ENCODE data around the gene EVC2. TPM values are rescaled to one million over a fixed set of nuclear protein-coding genes. Genes with fewer than 3 reads are reported as not detected.

Gene EVC2
- total and polyA plus RNA-seq, 2 donors (not counting 1 experiment from before 2014, with no cell fraction given), result 1.1 TPM; not detected in 1

GRCh38 chr4:5629542-5629941, 78.8 kb downstream of the EVC2 start:
- CTCF ChIA-PET, result interaction anchor here (0.5 kb wide), 1 partner anchor 8 kb away, joined by 3 read pairs; no protein-coding TSS in a partner anchor
- Histone ChIP-seq H2AFZ (ENCODE audit: insufficient read depth, low read depth, low read length, poor library complexity, severe bottlenecking) (no peak overlapping the region), H3K27me3 (replicated peaks in 1 of 4; ENCODE audit: control extremely low read depth in 1 of 4, control insufficient read depth in 3 of 4, insufficient read depth in 4 of 4, low read length in 3 of 4) (no peaks in the 10 kb centered on the region), H3K9ac (ENCODE audit: low read length) (no peak overlapping the region), H4K20me1 (ENCODE audit: control insufficient read depth, insufficient read depth, low read length, poor library complexity, severe bottlenecking) (no peaks in the 10 kb centered on the region), H3K4me2 (replicated peaks; ENCODE audit: low read depth, low read length, poor library complexity, severe bottlenecking) (no peak overlapping the region), H3K4me3 (ENCODE audit: control extremely low read depth in 1 of 5, extremely low read depth in 1 of 5, insufficient read depth in 1 of 5, low read depth in 2 of 5, low read length in 4 of 5) (no peak overlapping the region), H3K4me1 (ENCODE audit: control insufficient read depth in 2 of 2, insufficient read depth in 2 of 2, low read length in 2 of 2) (no peaks in the 10 kb centered on the region), H3K79me2 (ENCODE audit: control insufficient read depth, insufficient read depth, low read length) (no peaks in the 10 kb centered on the region), H3K36me3 (replicated peaks in 1 of 2; ENCODE audit: control extremely low read depth in 1 of 2, control insufficient read depth in 1 of 2, extremely low read depth in 1 of 2, insufficient read depth in 2 of 2, low read length in 1 of 2) (no peaks in the 10 kb centered on the region), H3K9me3 (ENCODE audit: control extremely low read depth in 1 of 3, control insufficient read depth in 2 of 3, insufficient read depth in 1 of 3, low read length in 2 of 3) (peaks cover 0 to 5% (median 0%) of the 10 kb centered on the region in 3 donors), H3K27ac (ENCODE audit: low read length in 2 of 2) (no peak overlapping the region)
- 78% methylated on average over 2 of the region's 4 CpGs for WGBS (ENCODE audit: insufficient coverage)
- no peak overlapping the region for H3K27ac Mint-ChIP-seq
- TF ChIP-seq EZH2 (IDR thresholded peaks at IDR 0.05; ENCODE audit: borderline replicate concordance, insufficient read depth, low read depth, low read length, poor library complexity, severe bottlenecking) (no peak), CTCF (IDR thresholded peaks at IDR 0.05) (no peak)
- intact Hi-C loops (cut with micrococcal nuclease), result no loop called here
- H3K4me3 Mint-ChIP-seq, result no peak overlapping the region
- DNase-seq (no peak), ATAC-seq (ENCODE audit: low read depth) (no peak)
- H3K27me3 Mint-ChIP-seq, result no peaks in the 10 kb centered on the region
- no peaks in the 10 kb centered on the region for H3K4me1 Mint-ChIP-seq
- H3K9me3 Mint-ChIP-seq (ENCODE audit: insufficient read depth), result no peaks in the 10 kb centered on the region
- POLR2A ChIA-PET, result no interaction called here

GRCh38 chr4:5626913-5627312, 81.4 kb downstream of the EVC2 start:
- WGBS (ENCODE audit: insufficient coverage), result no CpG with 5 or more reads among the region's 2 CpGs
- no peak overlapping the region for H2AFZ ChIP-seq (ENCODE audit: insufficient read depth, low read depth, low read length, poor library complexity, severe bottlenecking)

More at GRCh38 chr4:5626913-5627312, 81.4 kb downstream of the EVC2 start:
- no peaks in the 10 kb centered on the region for H3K36me3 ChIP-seq (replicated peaks in 1 of 2; ENCODE audit: control extremely low read depth in 1 of 2, control insufficient read depth in 1 of 2, extremely low read depth in 1 of 2, insufficient read depth in 2 of 2, low read length in 1 of 2)
- ChIA-PET CTCF (no interaction called here), POLR2A (no interaction called here)
- peaks cover 0 to 5% (median 0%) of the 10 kb centered on the region in 3 donors for H3K9me3 ChIP-seq (ENCODE audit: control extremely low read depth in 1 of 3, control insufficient read depth in 2 of 3, insufficient read depth in 1 of 3, low read length in 2 of 3)
- H4K20me1 ChIP-seq (ENCODE audit: control insufficient read depth, insufficient read depth, low read length, poor library complexity, severe bottlenecking), result no peaks in the 10 kb centered on the region
- Mint-ChIP-seq H3K4me3 (no peak overlapping the region), H3K9me3 (ENCODE audit: insufficient read depth) (no peaks in the 10 kb centered on the region), H3K4me1 (no peaks in the 10 kb centered on the region), H3K27ac (no peak overlapping the region), H3K27me3 (no peaks in the 10 kb centered on the region)
- H3K4me2 ChIP-seq (replicated peaks; ENCODE audit: low read depth, low read length, poor library complexity, severe bottlenecking), result no peak overlapping the region
- DNase-seq, result no peak
- no peak for TF ChIP-seq CTCF (IDR thresholded peaks at IDR 0.05)
- TF ChIP-seq EZH2 (IDR thresholded peaks at IDR 0.05; ENCODE audit: borderline replicate concordance, insufficient read depth, low read depth, low read length, poor library complexity, severe bottlenecking), result no peak
- no peak overlapping the region for H3K27ac ChIP-seq (ENCODE audit: low read length in 2 of 2)
- intact Hi-C loops (cut with micrococcal nuclease), result no loop called here
- no peaks in the 10 kb centered on the region for H3K27me3 ChIP-seq (replicated peaks in 1 of 4; ENCODE audit: control extremely low read depth in 1 of 4, control insufficient read depth in 3 of 4, insufficient read depth in 4 of 4, low read length in 3 of 4)
- no peaks in the 10 kb centered on the region for H3K4me1 ChIP-seq (ENCODE audit: control insufficient read depth in 2 of 2, insufficient read depth in 2 of 2, low read length in 2 of 2)
- H3K4me3 ChIP-seq (ENCODE audit: control extremely low read depth in 1 of 5, extremely low read depth in 1 of 5, insufficient read depth in 1 of 5, low read depth in 2 of 5, low read length in 4 of 5), result no peak overlapping the region
- H3K79me2 ChIP-seq (ENCODE audit: control insufficient read depth, insufficient read depth, low read length), result no peaks in the 10 kb centered on the region
- no peak overlapping the region for H3K9ac ChIP-seq (ENCODE audit: low read length)
- no peak for ATAC-seq (ENCODE audit: low read depth)
